ENCODE data around the gene PRPF31. TPM values are rescaled to one million over a fixed set of nuclear protein-coding genes. Genes with fewer than 3 reads are reported as not detected.

PRPF31 gene
- total and polyA plus RNA-seq, 5 donors from 2014 or later: 57.8 to 74.8 (median 65.6) TPM

GRCh38 chr19:54149021-54149812 lies 33.7 kb downstream of the PRPF31 start:
- no peak for DNase-seq
- H3K9me3 ChIP-seq (ENCODE audit: control insufficient read depth in 2 of 2, low read length in 2 of 2): no peaks in the 10 kb centered on the region
- H3K27ac ChIP-seq (ENCODE audit: insufficient read depth, low read length, poor library complexity, severe bottlenecking): no peak overlapping the region
- H3K4me1 ChIP-seq (ENCODE audit: control insufficient read depth, insufficient read depth, low read length, poor library complexity, severe bottlenecking): peaks cover 4% of the 10 kb centered on the region
- no peaks in the 10 kb centered on the region for H3K27me3 Mint-ChIP-seq
- no peak overlapping the region for H3K4me3 ChIP-seq (ENCODE audit: low read depth, low read length)
- peak overlapping the region in 1 of 3 donors; percentile 31 for H3K27ac Mint-ChIP-seq
- H3K4me3 Mint-ChIP-seq: no peak overlapping the region
- no peaks in the 10 kb centered on the region for H3K27me3 ChIP-seq (ENCODE audit: control insufficient read depth, insufficient read depth, low read length)
- H3K36me3 Mint-ChIP-seq: peaks cover 35% of the 10 kb centered on the region
- H3K9me3 Mint-ChIP-seq: peaks cover 0 to 2% (median 0%) of the 10 kb centered on the region in 7 donors
- H3K4me1 Mint-ChIP-seq: peaks cover 0 to 14% (median 7%) of the 10 kb centered on the region in 4 donors
- no peak for ATAC-seq (ENCODE audit: low read depth in 2 of 2)
- peaks cover 91% of the 10 kb centered on the region for H3K36me3 ChIP-seq (ENCODE audit: control insufficient read depth, insufficient read depth, low read length)

- no peak overlapping the region for H3K27ac Mint-ChIP-seq
- H3K4me3 Mint-ChIP-seq: peak overlapping the region in 1 of 4 donors; percentile 63
Measured at GRCh38 chr19:54151362-54152035, 35.9 kb downstream of the PRPF31 start.

GRCh38 chr19:54152267-54152666 lies 36.7 kb downstream of the PRPF31 start:
- no peaks in the 10 kb centered on the region for H3K27me3 ChIP-seq (ENCODE audit: control insufficient read depth, insufficient read depth, low read length)

More at GRCh38 chr19:54151362-54152035, 35.9 kb downstream of the PRPF31 start:
- H3K27ac ChIP-seq (ENCODE audit: insufficient read depth, low read length, poor library complexity, severe bottlenecking): no peak overlapping the region
- no peak for DNase-seq
- no peaks in the 10 kb centered on the region for H3K27me3 ChIP-seq (ENCODE audit: control insufficient read depth, insufficient read depth, low read length)
- no peak overlapping the region for H3K4me3 ChIP-seq (ENCODE audit: low read depth, low read length)
- peaks cover 0 to 32% (median 12%) of the 10 kb centered on the region in 4 donors for H3K4me1 Mint-ChIP-seq
- H3K36me3 ChIP-seq (ENCODE audit: control insufficient read depth, insufficient read depth, low read length): peaks cover 89% of the 10 kb centered on the region
- peaks cover 19% of the 10 kb centered on the region for H3K4me1 ChIP-seq (ENCODE audit: control insufficient read depth, insufficient read depth, low read length, poor library complexity, severe bottlenecking)
- peaks cover 36% of the 10 kb centered on the region for H3K36me3 Mint-ChIP-seq
- ATAC-seq (ENCODE audit: low read depth in 2 of 2): no peak
- no peaks in the 10 kb centered on the region for H3K9me3 ChIP-seq (ENCODE audit: control insufficient read depth in 2 of 2, low read length in 2 of 2)
- no peaks in the 10 kb centered on the region for H3K27me3 Mint-ChIP-seq
- peaks cover 0 to 2% (median 0%) of the 10 kb centered on the region in 7 donors for H3K9me3 Mint-ChIP-seq

GRCh38 chr19:54152878-54153524 lies 37.4 kb downstream of the PRPF31 start:
- H3K27ac Mint-ChIP-seq: no peak overlapping the region
- peaks cover 0 to 39% (median 14%) of the 10 kb centered on the region in 4 donors for H3K4me1 Mint-ChIP-seq
- no peak overlapping the region for H3K4me3 Mint-ChIP-seq
- Histone ChIP-seq H3K36me3 (ENCODE audit: control insufficient read depth, insufficient read depth, low read length) (peaks cover 90% of the 10 kb centered on the region), H3K4me3 (ENCODE audit: low read depth, low read length) (no peak overlapping the region), H3K27ac (ENCODE audit: insufficient read depth, low read length, poor library complexity, severe bottlenecking) (no peak overlapping the region), H3K9me3 (ENCODE audit: control insufficient read depth in 2 of 2, low read length in 2 of 2) (no peaks in the 10 kb centered on the region), H3K27me3 (ENCODE audit: control insufficient read depth, insufficient read depth, low read length) (no peaks in the 10 kb centered on the region), H3K4me1 (ENCODE audit: control insufficient read depth, insufficient read depth, low read length, poor library complexity, severe bottlenecking) (peaks cover 23% of the 10 kb centered on the region)
- peaks cover 0 to 2% (median 0%) of the 10 kb centered on the region in 7 donors for H3K9me3 Mint-ChIP-seq
- no peaks in the 10 kb centered on the region for H3K27me3 Mint-ChIP-seq
- DNase-seq (no peak), ATAC-seq (ENCODE audit: low read depth in 2 of 2) (no peak)
- peaks cover 34% of the 10 kb centered on the region for H3K36me3 Mint-ChIP-seq

More at GRCh38 chr19:54152267-54152666, 36.7 kb downstream of the PRPF31 start:
- DNase-seq (no peak), ATAC-seq (ENCODE audit: low read depth in 2 of 2) (no peak)
- Histone ChIP-seq H3K4me3 (ENCODE audit: low read depth, low read length) (no peak overlapping the region), H3K27ac (ENCODE audit: insufficient read depth, low read length, poor library complexity, severe bottlenecking) (no peak overlapping the region), H3K9me3 (ENCODE audit: control insufficient read depth in 2 of 2, low read length in 2 of 2) (no peaks in the 10 kb centered on the region), H3K36me3 (ENCODE audit: control insufficient read depth, insufficient read depth, low read length) (peaks cover 89% of the 10 kb centered on the region), H3K4me1 (ENCODE audit: control insufficient read depth, insufficient read depth, low read length, poor library complexity, severe bottlenecking) (peaks cover 19% of the 10 kb centered on the region)
- H3K27ac Mint-ChIP-seq: no peak overlapping the region
- H3K4me3 Mint-ChIP-seq: no peak overlapping the region
- H3K4me1 Mint-ChIP-seq: peaks cover 0 to 39% (median 14%) of the 10 kb centered on the region in 4 donors
- H3K36me3 Mint-ChIP-seq: peaks cover 34% of the 10 kb centered on the region
- no peaks in the 10 kb centered on the region for H3K27me3 Mint-ChIP-seq
- peaks cover 0 to 2% (median 0%) of the 10 kb centered on the region in 7 donors for H3K9me3 Mint-ChIP-seq

- H3K4me3 ChIP-seq (ENCODE audit: low read depth, low read length): no peak overlapping the region
- ATAC-seq (ENCODE audit: low read depth in 2 of 2): no peak
- H3K4me1 ChIP-seq (ENCODE audit: control insufficient read depth, insufficient read depth, low read length, poor library complexity, severe bottlenecking): peaks cover 32% of the 10 kb centered on the region
- H3K27me3 ChIP-seq (ENCODE audit: control insufficient read depth, insufficient read depth, low read length): no peaks in the 10 kb centered on the region
- H3K27ac ChIP-seq (ENCODE audit: insufficient read depth, low read length, poor library complexity, severe bottlenecking): no peak overlapping the region
- no peaks in the 10 kb centered on the region for H3K9me3 ChIP-seq (ENCODE audit: control insufficient read depth in 2 of 2, low read length in 2 of 2)
- H3K36me3 ChIP-seq (ENCODE audit: control insufficient read depth, insufficient read depth, low read length): peaks cover 91% of the 10 kb centered on the region
- H3K4me3 Mint-ChIP-seq: peak overlapping the region in 1 of 4 donors; percentile 86
- peak overlapping the region; percentile 46 to 86 (median 66) for H3K27ac Mint-ChIP-seq
- peaks cover 0 to 2% (median 0%) of the 10 kb centered on the region in 7 donors for H3K9me3 Mint-ChIP-seq
- peaks cover 0 to 48% (median 17%) of the 10 kb centered on the region in 4 donors for H3K4me1 Mint-ChIP-seq
- H3K27me3 Mint-ChIP-seq: no peaks in the 10 kb centered on the region
- peaks cover 34% of the 10 kb centered on the region for H3K36me3 Mint-ChIP-seq
- DNase-seq: no peak
Measured at GRCh38 chr19:54153731-54154326, 38.3 kb downstream of the PRPF31 start.

- Mint-ChIP-seq H3K27ac (peak overlapping the region; percentile 24 to 86 (median 66)), H3K36me3 (peaks cover 31% of the 10 kb centered on the region), H3K4me1 (peaks cover 4 to 52% (median 20%) of the 10 kb centered on the region in 4 donors), H3K27me3 (no peaks in the 10 kb centered on the region), H3K9me3 (peaks cover 0 to 2% (median 0%) of the 10 kb centered on the region in 7 donors), H3K4me3 (peak overlapping the region; percentile 29 to 86 (median 59))
- Histone ChIP-seq H3K4me3 (ENCODE audit: low read depth, low read length) (no peak overlapping the region), H3K27me3 (ENCODE audit: control insufficient read depth, insufficient read depth, low read length) (no peaks in the 10 kb centered on the region), H3K4me1 (ENCODE audit: control insufficient read depth, insufficient read depth, low read length, poor library complexity, severe bottlenecking) (peaks cover 36% of the 10 kb centered on the region), H3K27ac (ENCODE audit: insufficient read depth, low read length, poor library complexity, severe bottlenecking) (no peak overlapping the region), H3K9me3 (ENCODE audit: control insufficient read depth in 2 of 2, low read length in 2 of 2) (no peaks in the 10 kb centered on the region), H3K36me3 (ENCODE audit: control insufficient read depth, insufficient read depth, low read length) (peaks cover 82% of the 10 kb centered on the region)
- DNase-seq (peak in 2 of 3 donors; percentile 51 to 79), ATAC-seq (ENCODE audit: low read depth in 2 of 2) (peak in 1 of 2 donors; percentile 6)
Measured at GRCh38 chr19:54154603-54155345, 39.2 kb downstream of the PRPF31 start.

All from CD4-positive, CD25-positive, alpha-beta regulatory T cell (primary cell).